GM12878 (cell line): ENCODE data around the gene JTB.
A peak's percentile ranks its signal among the peaks of the same experiment; 100 is the strongest.

Experiments used
- GABPA ChIP-seq: IDR thresholded peaks from 2 replicates; pipeline ENCODE4 v1.6.1; 2014; ENCODE audit warnings: antibody characterized with exemption, low read depth, mild to moderate bottlenecking, inconsistent platforms
- MYB ChIP-seq: fragments of 150-350 bp; IDR thresholded peaks from 2 replicates; pipeline ENCODE4 v1.6.1; 2014; ENCODE audit warnings: mild to moderate bottlenecking, low read depth, low read length, borderline replicate concordance

DNA sequence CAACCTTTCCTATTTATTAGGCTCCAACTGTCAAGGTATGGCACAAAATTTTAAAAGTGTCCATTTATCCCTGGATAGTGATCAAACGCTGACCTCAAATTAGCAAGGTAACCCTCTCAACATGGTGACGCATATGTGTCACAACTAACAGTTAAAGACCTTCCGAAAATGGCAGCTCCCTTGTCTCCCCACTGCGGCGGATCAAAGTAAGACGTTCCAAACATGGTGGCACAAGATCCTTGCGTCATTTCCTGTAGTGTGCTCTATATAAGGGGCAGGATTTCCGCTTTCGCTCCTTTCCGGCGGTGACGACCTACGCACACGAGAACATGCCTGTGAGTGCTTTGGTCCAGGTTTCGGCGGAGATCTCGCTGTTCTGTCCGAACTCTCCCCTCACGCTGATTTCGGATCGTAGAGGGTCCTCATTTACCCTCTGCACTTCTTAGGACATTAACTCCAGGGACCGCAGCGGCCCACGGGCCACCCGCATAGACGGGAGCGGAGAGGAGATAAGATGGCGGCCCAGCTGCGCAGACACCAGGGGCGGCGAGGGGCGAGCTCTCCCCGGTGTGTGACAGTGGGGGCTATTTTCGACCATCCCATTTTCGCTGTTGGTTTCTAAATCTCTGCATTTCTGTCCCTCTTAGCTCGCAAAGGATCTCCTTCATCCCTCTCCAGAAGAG, 13.1 kb upstream of the JTB start, which contains the start of gene RPS27:
- no peak for TF ChIP-seq MYB
- TF ChIP-seq GABPA, result peak; percentile 94
